Osteoblast (primary cell): ENCODE measurements around the gene NAGS. TPM values are rescaled to one million over a fixed set of nuclear protein-coding genes. Genes with fewer than 3 reads are reported as not detected.
"Not testable (repeated sequence)": the region's sequence is repeated elsewhere in the genome, so short reads cannot be mapped to it uniquely, and the experiment has no call there.

Experiments used
- DNase-seq: peaks from one replicate; pipeline ENCODE4 v3.0.0; 2011; ENCODE audit warnings: low spot score, mixed read lengths; ENCODE audit not compliant: insufficient read length; ENCODE audit errors: missing footprints
- H2AFZ ChIP-seq: 2 replicates; pipeline ENCODE4 v1.6.0; 2011; ENCODE audit warnings: mild to moderate bottlenecking, low read length
- H3K27ac ChIP-seq: 2 replicates; pipeline ENCODE4 v1.5.1; 2011; ENCODE audit warnings: mild to moderate bottlenecking, low read depth, low read length, moderate library complexity
- H3K27me3 ChIP-seq: 2 replicates; pipeline ENCODE4 v1.6.0; 2012; ENCODE audit warnings: mild to moderate bottlenecking, control low read depth, inconsistent platforms, low read length, moderate library complexity; ENCODE audit not compliant: insufficient read depth
- H3K36me3 ChIP-seq: 2 replicates; pipeline ENCODE4 v1.5.1; 2011; ENCODE audit warnings: mild to moderate bottlenecking, low read length, control low read depth, moderate library complexity; ENCODE audit not compliant: insufficient read depth
- H3K4me1 ChIP-seq: 2 replicates; pipeline ENCODE4 v1.5.1; 2011; ENCODE audit warnings: mild to moderate bottlenecking, low read length, control low read depth, moderate library complexity; ENCODE audit not compliant: insufficient read depth
- H3K4me2 ChIP-seq: 2 replicates; pipeline ENCODE4 v1.6.0; 2011; ENCODE audit warnings: mild to moderate bottlenecking, low read length; ENCODE audit not compliant: insufficient read depth
- H3K4me3 ChIP-seq: fragments of 200-600 bp; sonication (generic); 3 replicates; pipeline ENCODE4 v1.5.1; 2012; ENCODE audit warnings: mild to moderate bottlenecking, low read length, inconsistent platforms; ENCODE audit not compliant: insufficient read depth
- H3K79me2 ChIP-seq: 2 replicates; pipeline ENCODE4 v1.6.0; 2012; ENCODE audit warnings: mild to moderate bottlenecking, low read length, control low read depth, inconsistent platforms; ENCODE audit not compliant: insufficient read depth
- H3K9me3 ChIP-seq: 2 replicates; pipeline ENCODE4 v1.5.1; 2011; ENCODE audit warnings: low read depth, low read length, control low read depth
- H4K20me1 ChIP-seq: 2 replicates; pipeline ENCODE4 v1.6.0; 2012; ENCODE audit warnings: mild to moderate bottlenecking, low read length, control low read depth; ENCODE audit not compliant: insufficient read depth
- CTCF ChIP-seq: IDR thresholded peaks from 2 replicates; pipeline ENCODE4 v1.5.1; 2011; ENCODE audit warnings: mild to moderate bottlenecking, low read depth, low read length, moderate library complexity; ENCODE audit errors: extremely low read depth
- total RNA-seq: library from RNA; depleted of rRNA; stranded (reverse); fragments of >200 nt; gene quantifications from 2 replicates; pipeline ENCODE4 v1.2.3, GENCODE V29; 2012

The NAGS gene
- total RNA-seq, 1 donor: 0.36 TPM

DNA sequence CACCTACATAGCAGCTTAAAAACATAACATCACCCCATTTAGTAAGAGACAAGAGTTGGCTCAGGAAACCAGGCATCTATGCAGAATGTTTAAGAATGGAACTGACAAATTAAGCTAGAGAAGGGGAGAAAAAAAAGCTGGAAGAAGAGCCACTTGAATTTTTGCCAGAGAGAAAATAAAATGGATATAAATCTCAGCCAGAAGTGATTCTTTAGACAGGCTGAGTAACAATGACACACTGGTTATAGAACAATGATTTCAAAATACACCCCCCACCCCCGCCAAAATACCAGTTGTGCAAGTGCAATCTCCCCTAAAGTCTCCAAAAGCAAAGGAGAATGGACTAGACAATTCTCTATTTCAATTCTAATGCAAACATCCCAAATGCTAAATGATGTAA is 39.6 kb downstream of the NAGS start:
- peaks cover 59% of the 10 kb centered on the region for H3K79me2 ChIP-seq
- TF ChIP-seq CTCF: no peak
- H3K36me3 ChIP-seq: peaks cover 20% of the 10 kb centered on the region
- peaks cover 42% of the 10 kb centered on the region for H4K20me1 ChIP-seq
- peak overlapping the region; percentile 55 for H3K4me2 ChIP-seq
- peak overlapping the region; percentile 61 for H3K27ac ChIP-seq
- peak; percentile 72 for DNase-seq
- H3K4me3 ChIP-seq: no peak overlapping the region
- H3K27me3 ChIP-seq: no peaks in the 10 kb centered on the region
- no peak overlapping the region for H2AFZ ChIP-seq
- no peaks in the 10 kb centered on the region for H3K9me3 ChIP-seq
- H3K4me1 ChIP-seq: peaks cover 30% of the 10 kb centered on the region

DNA sequence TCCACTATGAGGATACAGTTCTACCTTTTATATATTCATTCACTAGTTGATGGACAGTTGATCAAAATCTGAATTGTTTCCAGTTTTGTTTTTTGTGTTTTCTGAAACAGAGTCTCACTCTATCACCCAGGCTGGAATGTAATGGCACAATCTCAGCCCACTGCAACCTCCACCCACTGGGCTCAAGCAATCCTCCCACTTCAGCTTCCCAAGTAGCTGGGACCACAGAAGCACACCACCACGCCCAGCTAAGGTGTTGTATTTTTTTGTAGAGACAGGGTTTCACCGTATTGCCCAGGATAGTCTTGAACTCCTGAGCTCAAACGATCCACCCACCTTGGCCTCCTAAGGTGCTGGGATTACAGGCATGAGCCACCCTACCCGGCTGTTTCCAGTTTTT is 41.1 kb downstream of the NAGS start:
- Histone ChIP-seq H3K27ac (peak overlapping the region; percentile 24), H3K36me3 (peaks cover 25% of the 10 kb centered on the region), H2AFZ (no peak overlapping the region), H3K9me3 (no peaks in the 10 kb centered on the region), H3K4me1 (peaks cover 28% of the 10 kb centered on the region), H3K4me3 (no peak overlapping the region), H3K79me2 (peaks cover 61% of the 10 kb centered on the region), H3K27me3 (no peaks in the 10 kb centered on the region), H4K20me1 (peaks cover 42% of the 10 kb centered on the region), H3K4me2 (no peak overlapping the region)
- DNase-seq: no peak
- TF ChIP-seq CTCF: no peak

DNA sequence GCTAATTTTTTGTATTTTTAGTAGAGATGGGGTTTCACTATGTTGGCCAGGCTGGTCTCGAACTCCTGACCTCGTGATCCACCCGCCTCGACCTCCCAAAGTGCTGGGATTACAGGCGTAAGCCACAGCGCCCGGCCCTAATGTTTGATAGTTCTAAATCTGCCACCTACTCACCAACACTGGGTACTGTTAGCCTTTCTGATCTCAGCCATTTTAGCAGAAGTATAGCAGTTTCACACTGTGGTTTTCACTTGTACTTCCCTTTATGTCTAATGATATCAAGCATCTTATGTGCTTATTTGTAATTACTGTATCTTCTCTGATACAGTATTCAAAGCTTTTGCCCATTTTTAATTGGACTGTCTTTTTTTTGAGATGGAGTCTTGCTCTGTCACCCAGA is 42.5 kb downstream of the NAGS start:
- peaks cover 32% of the 10 kb centered on the region for H3K36me3 ChIP-seq
- H3K4me2 ChIP-seq, DNase-seq, H3K4me3 ChIP-seq, H3K9me3 ChIP-seq, H2AFZ ChIP-seq, H3K27me3 ChIP-seq, H3K27ac ChIP-seq: not testable (repeated sequence)
- peaks cover 37% of the 10 kb centered on the region for H4K20me1 ChIP-seq
- H3K4me1 ChIP-seq: peaks cover 28% of the 10 kb centered on the region
- H3K79me2 ChIP-seq: peaks cover 61% of the 10 kb centered on the region

GRCh38 chr17:44049294-44050060 is 45.1 kb downstream of the NAGS start:
- H3K79me2 ChIP-seq: peaks cover 74% of the 10 kb centered on the region
- H3K36me3 ChIP-seq: peaks cover 51% of the 10 kb centered on the region
- H3K27me3 ChIP-seq: no peaks in the 10 kb centered on the region
- H4K20me1 ChIP-seq: peaks cover 36% of the 10 kb centered on the region
- peaks cover 11% of the 10 kb centered on the region for H3K4me1 ChIP-seq
- H3K9me3 ChIP-seq: no peaks in the 10 kb centered on the region
- no peak overlapping the region for H2AFZ ChIP-seq
- DNase-seq: no peak
- H3K27ac ChIP-seq: no peak overlapping the region
- H3K4me3 ChIP-seq: no peak overlapping the region
- no peak for TF ChIP-seq CTCF
- H3K4me2 ChIP-seq: no peak overlapping the region
